CD14-positive monocyte (primary cell): Measurements from ENCODE around the gene BBOF1. TPM values are rescaled to one million over a fixed set of nuclear protein-coding genes. Genes with fewer than 3 reads are reported as not detected.

ENCODE experiments used
- DNase-seq, 3 donors: peaks; one replicate each; pipeline ENCODE4 v3.0.0-alpha.2; 2011 to 2022
- H2AFZ ChIP-seq: 2 replicates; pipeline ENCODE4 v1.6.0; 2012; ENCODE audit warnings: mild to moderate bottlenecking, low read depth, low read length, inconsistent platforms; ENCODE audit not compliant: insufficient read depth, poor library complexity, severe bottlenecking
- H3K27ac ChIP-seq, 2 donors: 1 replicate in 1 of 2; 2 replicates in 1 of 2; pipeline ENCODE4 v1.5.1; 2012 to 2013; ENCODE audit warnings: low read length in 2 of 2, control low read depth in 1 of 2, inconsistent platforms in 1 of 2, low read depth in 1 of 2, mild to moderate bottlenecking in 1 of 2
- H3K27me3 ChIP-seq, 2 donors: one replicate each; pipeline versions ENCODE4 v1.6.0 to v1.6.1; 2011 to 2013; ENCODE audit warnings: low read length in 2 of 2; ENCODE audit not compliant: control insufficient read depth in 2 of 2, insufficient read depth in 2 of 2
- H3K36me3 ChIP-seq, 2 donors: replicated peaks in 1 of 2; 1 replicate in 1 of 2; 2 replicates in 1 of 2; pipeline versions ENCODE4 v1.5.1 to v1.6.1; 2012 to 2013; ENCODE audit warnings: low read length in 2 of 2, control low read depth in 1 of 2, inconsistent platforms in 1 of 2, mild to moderate bottlenecking in 1 of 2; ENCODE audit not compliant: insufficient read depth in 2 of 2, control insufficient read depth in 1 of 2
- H3K4me1 ChIP-seq, 2 donors: 1 replicate in 1 of 2; 2 replicates in 1 of 2; pipeline versions ENCODE4 v1.5.1 to v1.6.1; 2012 to 2013; ENCODE audit warnings: low read length in 2 of 2, control low read depth in 1 of 2, inconsistent platforms in 1 of 2, mild to moderate bottlenecking in 1 of 2, moderate library complexity in 1 of 2; ENCODE audit not compliant: insufficient read depth in 2 of 2, control insufficient read depth in 1 of 2
- H3K4me2 ChIP-seq: replicated peaks from 2 replicates; pipeline ENCODE3; 2012; ENCODE audit warnings: low read length, moderate library complexity, mild to moderate bottlenecking; ENCODE audit not compliant: poor library complexity, severe bottlenecking; ENCODE audit errors: extremely low read depth
- H3K4me3 ChIP-seq, 3 experiments: fragments of 200-600 bp in 1 of 3; sonication (generic) in 1 of 3; replicated peaks in 1 of 3; 1 replicate in 2 of 3; 2 replicates in 1 of 3; pipeline ENCODE4 v1.5.1; 2011 to 2013; ENCODE audit warnings: low read length in 3 of 3, mild to moderate bottlenecking in 3 of 3, control low read depth in 2 of 3, low read depth in 2 of 3, inconsistent platforms in 1 of 3, moderate library complexity in 1 of 3
- H3K79me2 ChIP-seq: 2 replicates; pipeline ENCODE4 v1.6.0; 2012; ENCODE audit warnings: mild to moderate bottlenecking, control low read depth, inconsistent platforms, low read length, moderate library complexity; ENCODE audit not compliant: insufficient read depth
- H3K9ac ChIP-seq: 2 replicates; pipeline ENCODE4 v1.6.0; 2017; ENCODE audit warnings: low read length, mild to moderate bottlenecking; ENCODE audit not compliant: insufficient read depth, poor library complexity, severe bottlenecking
- H3K9me3 ChIP-seq, 2 donors: replicated peaks in 1 of 2; 1 replicate in 1 of 2; 2 replicates in 1 of 2; pipeline versions ENCODE4 v1.5.1 to v1.6.1; 2012 to 2013; ENCODE audit warnings: low read length in 2 of 2, control low read depth in 1 of 2; ENCODE audit not compliant: control insufficient read depth in 1 of 2, insufficient read depth in 1 of 2
- H4K20me1 ChIP-seq: 2 replicates; pipeline ENCODE4 v1.6.0; 2012; ENCODE audit warnings: mild to moderate bottlenecking, low read length, control low read depth, moderate library complexity; ENCODE audit not compliant: insufficient read depth
- H3K27ac Mint-ChIP-seq, 7 donors: one replicate each; pipeline ENCODE4 v1.8.0; 2020; ENCODE audit warnings: mild to moderate bottlenecking in 7 of 7, mixed read lengths in 7 of 7, moderate library complexity in 6 of 7, inconsistent platforms in 2 of 7
- H3K27me3 Mint-ChIP-seq, 3 donors: one replicate each; pipeline ENCODE4 v1.8.0; 2021 to 2022; ENCODE audit warnings: low read depth in 3 of 3, mild to moderate bottlenecking in 3 of 3, mixed read lengths in 3 of 3, moderate library complexity in 3 of 3, inconsistent platforms in 1 of 3
- H3K36me3 Mint-ChIP-seq, 2 donors: one replicate each; pipeline ENCODE4 v1.8.0; 2020; ENCODE audit warnings: mixed read lengths in 2 of 2, inconsistent platforms in 1 of 2, mild to moderate bottlenecking in 1 of 2
- H3K4me1 Mint-ChIP-seq: one replicate; pipeline ENCODE4 v1.8.0; 2020; ENCODE audit warnings: mild to moderate bottlenecking, mixed read lengths
- H3K4me3 Mint-ChIP-seq, 2 donors: one replicate each; pipeline ENCODE4 v1.8.0; 2020; ENCODE audit warnings: mild to moderate bottlenecking in 2 of 2, mixed read lengths in 2 of 2, moderate library complexity in 1 of 2
- H3K9me3 Mint-ChIP-seq, 7 donors: one replicate each; pipeline ENCODE4 v1.8.0; 2020 to 2022; ENCODE audit warnings: mixed read lengths in 7 of 7, mild to moderate bottlenecking in 6 of 7, moderate library complexity in 6 of 7, inconsistent platforms in 2 of 7
- WGBS: methylation state at CpG from one replicate; pipeline ENCODE4 v1.1.5; 2013; ENCODE audit warnings: missing lambda C conversion rate; ENCODE audit not compliant: insufficient coverage; 5-methylcytosine and 5-hydroxymethylcytosine counted together
- intact Hi-C, 2 donors: fragments of 100-400 bp; cut with micrococcal nuclease; formaldehyde crosslinking; loops; one replicate each; pipeline versions ENCODE4 v1.15.0 to v1.15.1; 2023
- polyA plus RNA-seq, 3 donors: library from polyadenylated mRNA; depleted of rRNA in 1 of 3; unstranded in 2 of 3; stranded (reverse) in 1 of 3; fragments of 300-500 nt in 2 of 3; fragments of >200 nt in 1 of 3; fragmentation: Illumina TruSeq in 2 of 3; gene quantifications; 1 replicate in 2 of 3; 2 replicates in 1 of 3; pipeline ENCODE4 v1.2.3, GENCODE V29; 2012 to 2021
- TF ChIP-seq, protein P1 (sequence below): fragments of 200-600 bp; IDR thresholded peaks from one replicate; pipeline ENCODE4 v1.8.0; 2022; ENCODE audit warnings: antibody characterized with exemption, mild to moderate bottlenecking

Gene BBOF1
- polyA plus RNA-seq, 3 donors, result 0.01 to 0.94 TPM; not detected in 1

DNA sequence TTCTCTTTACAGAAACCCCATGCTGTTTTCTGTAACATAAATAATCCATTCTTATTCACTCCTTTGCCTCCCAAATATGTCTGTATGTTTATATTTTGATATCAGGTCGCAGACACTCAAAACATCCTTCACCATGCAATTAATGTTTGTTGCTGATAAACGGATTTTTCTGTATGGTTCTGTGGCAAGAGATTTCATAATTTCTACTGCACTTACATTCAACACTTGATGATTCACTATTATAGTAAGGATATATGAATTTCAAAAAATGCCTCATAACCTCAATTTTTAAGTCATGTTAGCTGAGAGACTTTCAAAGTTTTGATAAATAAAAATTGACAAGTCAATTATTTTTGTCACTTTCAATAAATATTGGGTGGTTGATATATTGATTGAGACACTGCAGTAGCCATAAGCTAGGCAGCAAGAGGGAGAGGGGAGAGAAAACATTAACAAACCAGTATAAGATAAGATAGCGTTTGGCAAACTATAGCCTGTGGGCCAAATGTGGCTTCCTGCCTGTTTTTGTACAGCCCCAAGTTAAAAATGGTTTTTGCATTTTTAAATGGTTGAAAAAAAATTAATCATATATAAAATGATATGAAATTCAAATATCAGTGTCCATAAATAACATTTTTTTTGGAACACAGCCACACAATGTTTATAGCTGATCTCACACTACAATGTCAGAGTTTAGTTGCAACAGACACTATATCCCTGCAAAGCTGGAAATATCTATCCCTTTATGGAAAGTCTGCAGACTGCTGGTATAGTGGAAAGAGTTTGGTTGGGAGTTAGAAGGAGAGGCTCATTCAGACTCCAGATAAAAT is 46.8 kb downstream of the BBOF1 start:
- no peak for DNase-seq
- Mint-ChIP-seq H3K27ac (no peak overlapping the region), H3K9me3 (no peaks in the 10 kb centered on the region), H3K27me3 (peaks cover 0 to 2% (median 0%) of the 10 kb centered on the region in 3 donors), H3K4me3 (no peak overlapping the region), H3K36me3 (peaks cover 41 to 80% of the 10 kb centered on the region in 2 donors), H3K4me1 (peaks cover 7% of the 10 kb centered on the region)
- WGBS, result no CpG with 5 or more reads among the region's 3 CpGs
- Histone ChIP-seq H2AFZ (no peak overlapping the region), H3K36me3 (peaks cover 24 to 63% of the 10 kb centered on the region in 2 donors), H3K4me1 (no peaks in the 10 kb centered on the region), H3K4me3 (no peak overlapping the region), H4K20me1 (no peaks in the 10 kb centered on the region), H3K9ac (no peak overlapping the region), H3K79me2 (no peaks in the 10 kb centered on the region), H3K27me3 (no peaks in the 10 kb centered on the region), H3K4me2 (no peak overlapping the region), H3K9me3 (no peaks in the 10 kb centered on the region), H3K27ac (no peak overlapping the region)
- TF ChIP-seq, protein P1, sequence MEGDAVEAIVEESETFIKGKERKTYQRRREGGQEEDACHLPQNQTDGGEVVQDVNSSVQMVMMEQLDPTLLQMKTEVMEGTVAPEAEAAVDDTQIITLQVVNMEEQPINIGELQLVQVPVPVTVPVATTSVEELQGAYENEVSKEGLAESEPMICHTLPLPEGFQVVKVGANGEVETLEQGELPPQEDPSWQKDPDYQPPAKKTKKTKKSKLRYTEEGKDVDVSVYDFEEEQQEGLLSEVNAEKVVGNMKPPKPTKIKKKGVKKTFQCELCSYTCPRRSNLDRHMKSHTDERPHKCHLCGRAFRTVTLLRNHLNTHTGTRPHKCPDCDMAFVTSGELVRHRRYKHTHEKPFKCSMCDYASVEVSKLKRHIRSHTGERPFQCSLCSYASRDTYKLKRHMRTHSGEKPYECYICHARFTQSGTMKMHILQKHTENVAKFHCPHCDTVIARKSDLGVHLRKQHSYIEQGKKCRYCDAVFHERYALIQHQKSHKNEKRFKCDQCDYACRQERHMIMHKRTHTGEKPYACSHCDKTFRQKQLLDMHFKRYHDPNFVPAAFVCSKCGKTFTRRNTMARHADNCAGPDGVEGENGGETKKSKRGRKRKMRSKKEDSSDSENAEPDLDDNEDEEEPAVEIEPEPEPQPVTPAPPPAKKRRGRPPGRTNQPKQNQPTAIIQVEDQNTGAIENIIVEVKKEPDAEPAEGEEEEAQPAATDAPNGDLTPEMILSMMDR, result no peak
- intact Hi-C loops, result no loop called here

DNA sequence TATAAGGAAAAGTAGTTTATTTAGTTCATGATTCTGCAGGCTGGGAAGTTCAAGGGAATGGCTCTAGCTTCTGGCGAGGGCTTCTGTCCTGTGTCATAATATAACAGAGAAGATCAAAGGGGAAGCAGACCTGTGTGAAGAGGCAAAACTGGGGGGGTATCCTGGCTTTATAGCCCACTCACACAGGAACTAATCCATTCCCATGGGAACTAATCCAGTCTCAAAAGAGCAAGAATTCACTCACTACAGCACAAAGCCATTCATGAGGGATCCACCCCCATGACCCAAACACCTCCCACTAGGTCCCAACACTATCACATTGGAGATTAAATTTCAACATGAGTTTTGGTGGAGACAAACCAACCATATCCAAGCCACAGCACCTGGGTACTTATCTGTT is 58.3 kb downstream of the BBOF1 start:
- DNase-seq, result no peak
- Histone ChIP-seq H3K4me1 (no peaks in the 10 kb centered on the region), H3K9me3 (no peaks in the 10 kb centered on the region), H3K79me2 (no peaks in the 10 kb centered on the region), H3K27me3 (no peaks in the 10 kb centered on the region), H3K36me3 (peaks cover 2 to 3% of the 10 kb centered on the region in 2 donors), H4K20me1 (no peaks in the 10 kb centered on the region), H3K27ac (no peak overlapping the region), H2AFZ (no peak overlapping the region), H3K4me3 (no peak overlapping the region), H3K9ac (no peak overlapping the region), H3K4me2 (no peak overlapping the region)
- TF ChIP-seq, protein P1, result no peak
- whole genome bisulfite sequencing, result 100% methylated on average over 1 of the region's 1 CpG
- intact Hi-C loops, result no loop called here
- no peaks in the 10 kb centered on the region for H3K4me1 Mint-ChIP-seq
- no peaks in the 10 kb centered on the region for H3K9me3 Mint-ChIP-seq
- peaks cover 6 to 12% of the 10 kb centered on the region in 2 donors for H3K36me3 Mint-ChIP-seq
- H3K4me3 Mint-ChIP-seq, result no peak overlapping the region
- no peaks in the 10 kb centered on the region for H3K27me3 Mint-ChIP-seq
- peak overlapping the region in 2 of 7 donors; percentile 1 to 13 for H3K27ac Mint-ChIP-seq
